Breast epithelium (tissue), 3 donors: ENCODE measurements around the gene ARHGEF4.

Source experiments
- POLR2A ChIP-seq: fragments of 450-650 bp; IDR thresholded peaks from one replicate; pipeline ENCODE4 v1.6.1; 2016; ENCODE audit warnings: antibody characterized with exemption, mild to moderate bottlenecking, moderate library complexity
- TF ChIP-seq, protein P1 (sequence below), 3 donors: fragments of 450-650 bp; IDR thresholded peaks; one replicate each; pipeline ENCODE4 v1.5.1; 2016 to 2017; ENCODE audit warnings: antibody characterized with exemption in 3 of 3, mild to moderate bottlenecking in 3 of 3, moderate library complexity in 3 of 3

DNA sequence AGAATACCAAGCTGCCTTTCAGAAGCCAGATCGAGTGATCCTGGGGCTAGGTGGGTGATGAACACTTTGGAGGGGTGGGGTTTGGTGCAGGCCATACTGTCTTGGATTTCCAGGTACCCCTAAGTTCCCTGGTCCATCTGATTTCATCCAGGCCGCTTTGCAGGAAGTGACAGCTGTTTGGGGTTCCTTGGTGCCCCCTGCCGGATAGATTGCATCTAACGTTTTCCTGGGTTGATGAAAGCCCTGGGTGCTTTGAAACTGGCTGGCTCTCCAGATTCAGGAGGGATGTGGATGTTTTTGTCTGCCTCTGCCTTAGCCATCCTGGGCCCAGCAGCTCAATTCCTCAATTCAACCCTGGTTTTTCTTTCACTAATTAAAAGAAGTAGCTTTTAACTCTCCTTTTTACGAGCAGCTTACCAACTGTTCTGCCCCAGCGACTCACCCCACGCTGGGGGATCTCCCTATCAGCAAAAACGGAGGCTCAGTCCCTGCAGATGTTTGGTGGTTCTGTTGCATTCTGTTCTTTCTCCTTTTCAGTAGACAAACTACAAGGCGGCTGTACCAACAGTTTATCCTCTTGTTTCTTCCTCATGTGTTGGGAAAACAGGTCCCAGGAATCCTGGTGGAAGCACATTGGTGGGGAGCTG, 37.1 kb downstream of the ARHGEF4 start:
- TF ChIP-seq, protein P1, sequence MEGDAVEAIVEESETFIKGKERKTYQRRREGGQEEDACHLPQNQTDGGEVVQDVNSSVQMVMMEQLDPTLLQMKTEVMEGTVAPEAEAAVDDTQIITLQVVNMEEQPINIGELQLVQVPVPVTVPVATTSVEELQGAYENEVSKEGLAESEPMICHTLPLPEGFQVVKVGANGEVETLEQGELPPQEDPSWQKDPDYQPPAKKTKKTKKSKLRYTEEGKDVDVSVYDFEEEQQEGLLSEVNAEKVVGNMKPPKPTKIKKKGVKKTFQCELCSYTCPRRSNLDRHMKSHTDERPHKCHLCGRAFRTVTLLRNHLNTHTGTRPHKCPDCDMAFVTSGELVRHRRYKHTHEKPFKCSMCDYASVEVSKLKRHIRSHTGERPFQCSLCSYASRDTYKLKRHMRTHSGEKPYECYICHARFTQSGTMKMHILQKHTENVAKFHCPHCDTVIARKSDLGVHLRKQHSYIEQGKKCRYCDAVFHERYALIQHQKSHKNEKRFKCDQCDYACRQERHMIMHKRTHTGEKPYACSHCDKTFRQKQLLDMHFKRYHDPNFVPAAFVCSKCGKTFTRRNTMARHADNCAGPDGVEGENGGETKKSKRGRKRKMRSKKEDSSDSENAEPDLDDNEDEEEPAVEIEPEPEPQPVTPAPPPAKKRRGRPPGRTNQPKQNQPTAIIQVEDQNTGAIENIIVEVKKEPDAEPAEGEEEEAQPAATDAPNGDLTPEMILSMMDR (IDR thresholded peaks at IDR 0.05) = peak in 2 of 3 donors; percentile 39
- no peak for TF ChIP-seq POLR2A
